CD4-positive, alpha-beta T cell (primary cell): ENCODE results near the gene ZNF488. TPM values are rescaled to one million over a fixed set of nuclear protein-coding genes. Genes with fewer than 3 reads are reported as not detected.

Experiments
- ATAC-seq: fragments of 200-7000 bp; cut with Tn5 transposase; one replicate; pipeline ENCODE4 v1.10.0; 2022; ENCODE audit warnings: mild to moderate bottlenecking; ENCODE audit not compliant: poor library complexity
- CTCF ChIA-PET: fragments of 350-600 bp; sonication (Branson Sonifier 250); formaldehyde crosslinking; loops from one replicate; lab custom pipeline; 2021; ENCODE audit warnings: antibody characterized with exemption, inconsistent platforms; lab: Charles Lee
- POLR2A ChIA-PET: fragments of 350-600 bp; sonication (Branson Sonifier 250); formaldehyde crosslinking; loops from one replicate; lab custom pipeline; 2021; ENCODE audit warnings: antibody characterized with exemption, inconsistent platforms; lab: Charles Lee
- DNase-seq, 14 experiments: peaks; one replicate each; pipeline ENCODE4 v3.0.0-alpha.2; 2013 to 2020; ENCODE audit warnings: mixed read lengths in 2 of 14
- H3K27ac ChIP-seq, 2 donors: one replicate each; pipeline versions ENCODE4 v1.5.1 to v1.7.0; 2013; ENCODE audit warnings: low read length in 2 of 2, low read depth in 1 of 2, mild to moderate bottlenecking in 1 of 2
- H3K27me3 ChIP-seq, 2 experiments: 1 replicate in 1 of 2; 2 replicates in 1 of 2; pipeline versions ENCODE4 v1.6.1 to v1.7.0; 2013; ENCODE audit warnings: low read length in 2 of 2, control low read depth in 1 of 2, mild to moderate bottlenecking in 1 of 2, moderate library complexity in 1 of 2; ENCODE audit not compliant: insufficient read depth in 2 of 2, control insufficient read depth in 1 of 2
- H3K36me3 ChIP-seq: one replicate; pipeline ENCODE4 v1.6.1; 2013; ENCODE audit warnings: low read length, control low read depth; ENCODE audit not compliant: insufficient read depth
- H3K4me1 ChIP-seq: one replicate; pipeline ENCODE4 v1.6.1; 2013; ENCODE audit warnings: low read length, control low read depth; ENCODE audit not compliant: insufficient read depth
- H3K4me3 ChIP-seq: one replicate; pipeline ENCODE4 v1.5.1; 2013; ENCODE audit warnings: mild to moderate bottlenecking, low read length, moderate library complexity
- H3K9me3 ChIP-seq, 2 experiments: 1 replicate in 1 of 2; 2 replicates in 1 of 2; pipeline versions ENCODE4 v1.6.1 to v1.7.0; 2013; ENCODE audit warnings: low read length in 2 of 2, mild to moderate bottlenecking in 2 of 2, control low read depth in 1 of 2, moderate library complexity in 1 of 2; ENCODE audit not compliant: control insufficient read depth in 1 of 2, insufficient read depth in 1 of 2
- H3K27ac Mint-ChIP-seq: one replicate; pipeline ENCODE4 v1.8.0; 2020; ENCODE audit warnings: mixed read lengths
- H3K27me3 Mint-ChIP-seq: one replicate; pipeline ENCODE4 v1.8.0; 2021; ENCODE audit warnings: mixed read lengths
- H3K36me3 Mint-ChIP-seq: one replicate; pipeline ENCODE4 v1.8.0; 2021; ENCODE audit warnings: low read depth, mixed read lengths
- H3K4me1 Mint-ChIP-seq: one replicate; pipeline ENCODE4 v1.8.0; 2021; ENCODE audit warnings: low read depth, mixed read lengths
- H3K4me3 Mint-ChIP-seq: one replicate; pipeline ENCODE4 v1.8.0; 2020; ENCODE audit warnings: mild to moderate bottlenecking, mixed read lengths
- H3K9me3 Mint-ChIP-seq: one replicate; pipeline ENCODE4 v1.8.0; 2020; ENCODE audit warnings: mixed read lengths
- CTCF ChIP-seq: fragments of 200-600 bp; IDR thresholded peaks from one replicate; pipeline ENCODE4 v1.8.0; 2022; ENCODE audit warnings: antibody characterized with exemption, mild to moderate bottlenecking
- intact Hi-C, 2 experiments: fragments of 100-400 bp; cut with DNase I in 1 of 2; cut with micrococcal nuclease in 1 of 2; formaldehyde crosslinking; loops; one replicate each; pipeline versions ENCODE4 v1.15.1 to v1.9.0; 2023 to 2025; cut with DNase I, micrococcal nuclease
- total RNA-seq, 174 experiments: library from RNA in 2 of 174; stranded (reverse) in 2 of 174; gene quantifications; one replicate each; pipeline ENCODE4 v1.2.3 and lab custom pipeline; 2021 to 2026

ZNF488 gene
- total RNA-seq, 2 experiments from 2014 or later: not detected

DNA sequence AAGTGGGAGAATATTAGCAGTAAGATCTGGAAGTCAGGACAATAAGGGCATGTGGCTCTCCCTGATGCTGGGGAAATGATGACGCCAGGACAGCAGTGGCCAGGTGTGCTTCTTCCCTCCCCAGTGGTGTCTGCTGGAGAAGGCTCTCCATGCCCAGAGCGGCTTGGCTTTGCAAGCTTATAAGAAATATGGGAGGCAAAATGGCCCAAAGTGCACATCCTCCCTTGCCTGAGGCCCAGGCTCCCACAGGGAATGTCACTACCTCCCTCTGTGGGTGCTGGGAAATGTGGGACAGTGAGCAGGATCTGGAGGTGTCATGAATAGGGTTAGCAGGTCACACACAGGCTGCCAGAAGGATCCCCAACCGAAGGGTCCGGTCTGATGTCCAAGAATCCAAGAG lies 17.1 kb upstream of the ZNF488 start:
- H3K4me1 Mint-ChIP-seq: no peaks in the 10 kb centered on the region
- CTCF ChIA-PET: no interaction called here
- no peak for ATAC-seq

GRCh38 chr10:47400786-47401185 lies 16.7 kb upstream of the ZNF488 start:
- ChIA-PET POLR2A (no interaction called here), CTCF (no interaction called here)
- DNase-seq: no peak
- Mint-ChIP-seq H3K27ac (no peak overlapping the region), H3K36me3 (no peaks in the 10 kb centered on the region), H3K27me3 (peaks cover 31% of the 10 kb centered on the region), H3K4me1 (no peaks in the 10 kb centered on the region), H3K9me3 (no peaks in the 10 kb centered on the region), H3K4me3 (no peak overlapping the region)
- ATAC-seq: no peak
- H3K36me3 ChIP-seq: no peaks in the 10 kb centered on the region
- H3K27ac ChIP-seq: no peak overlapping the region
- H3K27me3 ChIP-seq: peaks cover 0 to 9% of the 10 kb centered on the region in 2 experiments
- no peak for TF ChIP-seq CTCF
- H3K4me1 ChIP-seq: no peaks in the 10 kb centered on the region
- intact Hi-C loops: no loop called here
- no peak overlapping the region for H3K4me3 ChIP-seq
- peaks cover 0 to 5% of the 10 kb centered on the region in 2 experiments for H3K9me3 ChIP-seq

More for the DNA sequence above, 17.1 kb upstream of the ZNF488 start:
- no peak for TF ChIP-seq CTCF
- no peaks in the 10 kb centered on the region for H3K9me3 Mint-ChIP-seq
- peaks cover 30% of the 10 kb centered on the region for H3K27me3 Mint-ChIP-seq
- no peak for DNase-seq
- POLR2A ChIA-PET: no interaction called here
- no peak overlapping the region for H3K27ac Mint-ChIP-seq
- Histone ChIP-seq H3K4me1 (no peaks in the 10 kb centered on the region), H3K27me3 (peaks cover 0 to 7% of the 10 kb centered on the region in 2 experiments), H3K27ac (no peak overlapping the region), H3K36me3 (no peaks in the 10 kb centered on the region), H3K4me3 (no peak overlapping the region), H3K9me3 (peaks cover 0 to 5% of the 10 kb centered on the region in 2 experiments)
- no peaks in the 10 kb centered on the region for H3K36me3 Mint-ChIP-seq
- intact Hi-C loops: no loop called here
- H3K4me3 Mint-ChIP-seq: no peak overlapping the region

- no peak for ATAC-seq
- no peak for DNase-seq
- Histone ChIP-seq H3K27ac (no peak overlapping the region), H3K4me1 (no peaks in the 10 kb centered on the region), H3K4me3 (no peak overlapping the region), H3K27me3 (peaks cover 0 to 9% of the 10 kb centered on the region in 2 experiments), H3K36me3 (no peaks in the 10 kb centered on the region), H3K9me3 (peaks cover 0 to 5% of the 10 kb centered on the region in 2 experiments)
- Mint-ChIP-seq H3K27me3 (peaks cover 36% of the 10 kb centered on the region), H3K36me3 (no peaks in the 10 kb centered on the region), H3K4me3 (no peak overlapping the region), H3K4me1 (no peaks in the 10 kb centered on the region), H3K27ac (no peak overlapping the region), H3K9me3 (no peaks in the 10 kb centered on the region)
- CTCF ChIA-PET: no interaction called here
- intact Hi-C loops: no loop called here
- no peak for TF ChIP-seq CTCF
- POLR2A ChIA-PET: no interaction called here
These were observed 16.2 kb upstream of the ZNF488 start for GRCh38 chr10:47400251-47400650.
